Measurements from ENCODE around the gene CLTRN. TPM values are rescaled to one million over a fixed set of nuclear protein-coding genes. Genes with fewer than 3 reads are reported as not detected.
"Not testable (repeated sequence)": the region's sequence is repeated elsewhere in the genome, so short reads cannot be mapped to it uniquely, and the experiment has no call there.

Gene CLTRN
- total RNA-seq, 1 donor from 2014 or later: 5.1 TPM

GRCh38 chrX:15653961-15654360 is 10.6 kb downstream of the CLTRN start:
- DNase-seq (ENCODE audit: low spot score): no peak

- DNase-seq (ENCODE audit: low spot score): not testable (repeated sequence)
Observed at GRCh38 chrX:15647510-15647909, 17.1 kb downstream of the CLTRN start.

- no peak for DNase-seq (ENCODE audit: low spot score)
Observed at GRCh38 chrX:15646543-15646942, 18.1 kb downstream of the CLTRN start.

GRCh38 chrX:15646031-15646430 is 18.6 kb downstream of the CLTRN start:
- DNase-seq (ENCODE audit: low spot score): no peak

- DNase-seq (ENCODE audit: low spot score): no peak
Observed at GRCh38 chrX:15645266-15645665, 19.3 kb downstream of the CLTRN start.

- no peak for DNase-seq (ENCODE audit: low spot score)
Observed at GRCh38 chrX:15644560-15644872, 20.1 kb downstream of the CLTRN start.

- DNase-seq (ENCODE audit: low spot score): no peak
Observed at GRCh38 chrX:15643786-15644559, 20.6 kb downstream of the CLTRN start.

GRCh38 chrX:15631637-15632036 is 33.0 kb downstream of the CLTRN start:
- no peak for DNase-seq (ENCODE audit: low spot score)

- no peak for DNase-seq (ENCODE audit: low spot score)
Observed at GRCh38 chrX:15623054-15623453, 41.6 kb downstream of the CLTRN start.

GRCh38 chrX:15619053-15619755 is 45.4 kb downstream of the CLTRN start:
- peak; percentile 38 for DNase-seq (ENCODE audit: low spot score)

GRCh38 chrX:15617111-15617510 is 47.5 kb downstream of the CLTRN start:
- no peak for DNase-seq (ENCODE audit: low spot score)

GRCh38 chrX:15616531-15616930 is 48.1 kb downstream of the CLTRN start:
- no peak for DNase-seq (ENCODE audit: low spot score)

- no peak for DNase-seq (ENCODE audit: low spot score)
Observed at GRCh38 chrX:15607067-15607466, 57.5 kb downstream of the CLTRN start.

GRCh38 chrX:15606136-15606535 is 58.5 kb downstream of the CLTRN start:
- DNase-seq (ENCODE audit: low spot score): no peak

- no peak for DNase-seq (ENCODE audit: low spot score)
Observed at GRCh38 chrX:15605226-15605625, 59.4 kb downstream of the CLTRN start.

- DNase-seq (ENCODE audit: low spot score): no peak
Observed at GRCh38 chrX:15602761-15603160, 61.8 kb downstream of the CLTRN start.

GRCh38 chrX:15601932-15602331 is 62.7 kb downstream of the CLTRN start:
- no peak for DNase-seq (ENCODE audit: low spot score)

- DNase-seq (ENCODE audit: low spot score): no peak
Observed at GRCh38 chrX:15600745-15601144, 63.9 kb downstream of the CLTRN start, which contains the start of gene ACE2. Gene ACE2, minus strand, starts transcription at chrX:15600960. Its CDS starts 49 bp downstream, at chrX:15600911.

- DNase-seq (ENCODE audit: low spot score): no peak
Observed at GRCh38 chrX:15600049-15600448, 64.6 kb downstream of the CLTRN start.

GRCh38 chrX:15599461-15599860 is 65.1 kb downstream of the CLTRN start:
- no peak for DNase-seq (ENCODE audit: low spot score)

- no peak for DNase-seq (ENCODE audit: low spot score)
Observed at GRCh38 chrX:15598026-15598425, 66.6 kb downstream of the CLTRN start.

GRCh38 chrX:15594371-15594770 is 70.2 kb downstream of the CLTRN start:
- no peak for DNase-seq (ENCODE audit: low spot score)

Measured in mucosa of gallbladder (tissue), 1 donor.